HG03159 (cell line): ENCODE measurements around the gene POLE.

Source experiments
- ATAC-seq: cut with Tn5 transposase; IDR thresholded peaks from one replicate; pipeline ENCODE4 v1.9.1; 2021; ENCODE audit warnings: mild to moderate bottlenecking, moderate library complexity; ENCODE audit not compliant: unreplicated experiment

Gene POLE

DNA sequence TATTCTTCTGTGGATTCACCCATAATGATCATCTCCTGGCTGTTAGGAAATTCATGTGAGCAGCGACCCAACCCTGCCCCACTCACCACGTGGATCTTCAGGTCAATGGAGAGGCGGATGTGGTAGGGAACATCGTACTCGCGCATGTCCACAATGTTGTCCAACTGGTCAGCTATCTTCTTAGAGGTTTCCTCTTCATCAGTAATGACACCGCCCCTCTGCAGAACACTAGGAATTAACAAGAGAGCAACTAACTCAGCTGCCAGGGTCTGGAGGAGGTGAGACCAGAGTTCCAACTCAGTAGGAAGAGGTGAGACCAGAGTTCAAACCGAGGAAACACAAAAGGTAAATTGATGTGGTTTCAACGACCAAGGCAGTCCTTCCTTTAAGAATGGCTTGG lies 9.7 kb downstream of the POLE start:
- no peak for ATAC-seq

DNA sequence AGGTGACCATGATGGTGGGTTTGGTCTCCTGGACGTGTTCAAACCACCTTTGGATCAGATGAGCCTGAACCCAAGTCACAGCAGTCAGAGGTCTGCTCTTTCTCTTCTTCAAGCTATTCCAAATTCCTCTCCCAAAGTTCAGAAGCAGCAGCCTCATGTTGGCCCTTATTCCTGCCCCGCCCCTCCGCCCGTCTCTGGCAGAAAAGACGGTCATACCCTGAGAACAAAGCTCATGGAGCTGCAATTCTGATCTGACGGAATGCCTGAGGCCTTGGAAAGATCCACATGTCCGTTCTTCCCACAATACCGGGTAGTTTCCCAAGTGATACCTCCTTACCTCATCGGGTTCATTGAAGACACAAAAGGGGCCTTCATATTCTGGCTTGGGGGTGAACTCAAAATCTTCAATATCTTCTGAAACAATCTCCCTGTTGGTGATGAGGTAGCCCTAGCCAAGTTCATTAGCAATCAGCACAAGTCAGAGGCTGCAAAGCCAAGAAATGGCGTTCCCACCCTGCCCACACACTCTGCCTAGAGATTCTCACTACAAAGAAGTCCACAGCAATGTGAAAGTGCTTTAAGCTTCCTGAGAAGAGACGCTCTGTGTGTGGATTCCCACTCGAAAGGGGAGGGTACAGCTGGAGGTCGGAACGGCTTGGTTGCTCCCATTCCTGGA lies 11.2 kb downstream of the POLE start:
- ATAC-seq: no peak

DNA sequence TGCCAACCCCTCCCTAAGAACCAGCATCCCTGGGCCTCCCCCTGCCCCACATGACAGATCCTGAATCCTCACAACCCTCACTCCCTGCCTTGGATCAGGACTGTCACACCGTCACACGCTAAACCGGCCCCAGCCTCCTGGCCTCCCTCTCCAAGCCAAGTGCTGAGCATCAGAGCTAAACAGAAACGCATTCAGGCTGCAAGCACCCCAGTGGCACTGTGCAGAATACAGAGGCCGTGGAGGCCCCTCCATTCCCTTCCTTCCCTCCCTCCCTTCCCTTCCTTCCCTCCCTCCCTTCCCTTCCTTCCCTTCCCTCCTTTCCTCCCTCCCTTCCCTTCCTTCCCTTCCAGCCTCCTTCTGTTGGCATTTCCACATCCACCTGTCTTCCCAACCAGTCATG lies 12.6 kb downstream of the POLE start:
- ATAC-seq: no peak

DNA sequence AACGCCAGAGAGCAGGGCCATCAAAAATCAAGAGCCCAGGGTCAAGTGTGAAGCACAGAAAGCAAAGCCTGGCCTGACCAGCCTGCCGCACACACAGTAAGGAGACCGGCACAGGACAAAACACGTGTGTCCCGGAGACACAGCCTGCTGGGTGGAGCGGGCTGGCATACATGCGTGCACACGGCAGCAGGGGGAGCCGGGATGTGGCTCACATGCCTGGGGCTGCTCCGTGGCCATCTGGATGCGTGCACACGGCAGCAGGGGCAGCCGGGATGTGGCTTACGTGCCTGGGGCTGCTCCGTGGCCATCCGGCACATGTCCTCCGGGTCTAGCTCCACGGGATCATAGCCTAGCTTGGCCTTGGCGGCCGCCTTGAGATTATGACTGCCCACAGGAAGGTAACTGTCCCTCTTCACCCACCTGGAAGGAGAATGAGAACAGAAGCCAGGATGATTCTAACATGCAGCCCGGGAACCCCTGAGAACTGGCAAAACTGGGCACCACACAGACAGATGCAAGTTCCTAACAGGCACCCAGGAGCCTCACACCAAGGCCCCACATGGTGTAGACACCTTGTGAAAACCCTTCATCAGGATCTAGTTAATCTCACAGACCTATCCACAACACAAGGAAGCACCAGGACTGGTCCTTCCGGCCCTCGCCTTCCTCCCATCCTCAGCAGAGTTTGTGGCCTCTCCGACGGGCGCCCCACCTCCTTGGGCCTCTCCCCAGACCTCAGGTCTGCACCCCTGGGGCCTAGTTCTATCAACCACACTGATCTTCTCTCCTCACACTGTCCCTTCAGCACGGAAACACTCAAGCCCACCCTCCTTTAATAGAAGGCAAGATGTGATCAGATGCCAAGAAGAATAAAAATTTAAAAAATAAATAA lies 13.6 kb downstream of the POLE start:
- no peak for ATAC-seq

DNA sequence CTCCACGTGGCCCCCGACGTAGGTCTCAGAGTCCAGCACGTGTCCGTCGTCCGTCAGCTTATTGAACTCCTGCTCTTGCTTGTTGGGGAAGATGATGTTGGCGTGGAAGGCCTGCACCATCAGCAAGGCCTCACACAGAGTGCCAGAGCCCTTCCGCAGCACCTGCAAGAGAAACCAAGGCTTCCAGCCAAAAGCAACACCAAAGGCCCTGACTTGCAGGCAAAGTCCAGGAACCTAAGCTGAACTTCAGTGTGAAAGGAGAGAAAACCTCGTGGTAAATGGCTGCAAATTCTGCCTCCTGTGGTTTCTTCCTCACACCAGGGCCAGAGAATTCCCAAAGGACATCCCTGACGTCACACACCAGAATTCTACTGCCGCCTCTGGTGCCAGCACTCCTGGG lies 14.5 kb downstream of the POLE start:
- ATAC-seq: no peak

DNA sequence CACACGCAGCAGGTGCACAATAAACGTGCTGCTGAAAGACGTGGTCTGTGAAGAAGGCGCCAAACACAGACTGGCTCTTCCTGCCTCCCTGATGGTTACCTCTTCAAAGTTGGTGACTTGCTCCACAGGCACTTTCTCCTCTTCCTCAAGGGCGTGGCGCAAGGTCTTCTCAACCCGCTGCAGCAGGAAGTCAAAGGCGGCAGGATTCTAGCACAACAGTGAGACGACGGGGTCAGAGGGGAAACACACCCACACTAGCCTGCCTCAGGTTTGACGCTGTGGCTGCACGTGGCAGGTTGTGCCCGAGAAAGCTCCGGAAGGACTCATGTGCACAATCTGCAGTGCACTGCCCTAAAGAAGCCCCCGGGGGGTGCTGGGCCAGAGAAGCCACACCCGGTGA lies 15.0 kb downstream of the POLE start:
- no peak for ATAC-seq

DNA sequence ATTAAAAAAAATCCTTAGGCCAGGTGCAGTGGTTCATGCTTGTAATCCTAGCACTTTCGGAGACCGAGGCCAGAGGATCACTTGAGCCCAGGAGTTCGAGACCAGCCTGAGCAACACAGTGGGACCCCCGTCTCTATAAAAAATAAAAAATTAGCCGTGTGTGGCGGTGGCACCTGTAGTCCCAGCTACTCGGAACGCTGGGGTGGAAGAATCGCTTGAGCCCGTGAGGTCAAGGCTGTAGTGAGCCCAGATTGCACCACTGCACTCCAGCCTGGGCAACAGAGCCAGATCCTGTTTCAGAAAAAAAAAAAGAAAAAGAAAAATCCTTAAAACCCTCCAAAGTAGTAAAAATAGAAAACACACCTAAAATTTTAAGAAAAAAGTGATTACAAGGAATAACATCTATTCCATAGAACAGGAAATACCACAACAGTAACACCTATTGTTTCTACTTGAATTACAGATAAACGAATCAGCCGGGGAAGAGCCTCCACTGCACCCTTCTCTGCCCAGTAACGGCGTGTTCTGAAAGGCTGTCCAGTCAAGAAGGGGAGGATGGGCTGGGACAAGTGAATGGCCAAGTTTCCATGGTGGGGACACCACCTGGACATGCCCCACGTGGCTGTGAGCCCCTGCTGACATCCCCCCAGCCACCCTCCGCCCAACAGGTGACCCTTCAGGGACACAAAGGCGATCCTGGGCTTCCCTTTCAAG lies 17.8 kb downstream of the POLE start:
- ATAC-seq: no peak

DNA sequence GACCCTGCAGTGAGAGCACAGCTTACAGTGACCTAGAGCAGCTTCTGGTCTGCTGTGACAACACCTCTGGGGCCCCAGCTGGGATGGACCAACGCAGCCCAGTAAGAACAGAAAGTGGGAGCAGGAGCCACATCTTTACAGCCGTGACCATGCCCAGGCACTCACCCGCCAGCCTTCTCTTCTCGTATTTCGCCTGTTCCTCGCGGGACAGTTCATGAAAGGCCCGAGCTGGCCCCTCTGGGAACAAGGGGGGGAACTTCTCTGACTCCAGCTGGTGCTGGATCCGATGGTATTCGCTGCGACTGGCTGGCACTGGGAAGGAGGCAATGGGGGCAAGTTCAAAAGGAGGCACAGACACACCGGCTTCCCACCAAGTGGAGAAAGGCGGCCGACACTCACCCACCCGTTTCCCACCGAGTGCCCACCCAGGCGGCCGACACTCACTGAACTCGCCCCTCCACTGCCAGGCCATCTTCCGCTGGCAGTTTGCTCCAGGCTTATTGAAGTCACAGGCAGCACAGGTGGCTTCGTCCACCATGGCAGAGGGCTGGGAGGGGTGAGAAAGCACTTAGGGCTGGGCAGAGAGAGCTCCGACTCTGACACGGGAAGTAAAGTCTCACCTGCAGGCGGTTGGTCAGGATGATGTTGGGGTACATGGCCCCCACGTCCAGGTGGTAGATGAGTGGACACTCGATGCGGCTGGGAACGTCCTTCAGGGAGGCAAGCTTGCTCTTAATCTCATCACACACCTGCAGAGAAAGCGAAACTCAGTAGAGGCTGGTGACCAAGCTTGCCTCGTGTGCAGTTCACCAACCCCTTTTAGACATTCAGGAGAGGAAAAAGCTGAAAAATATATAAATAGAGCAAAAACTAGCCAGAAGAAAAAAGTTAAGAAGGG lies 18.7 kb downstream of the POLE start:
- no peak for ATAC-seq

DNA sequence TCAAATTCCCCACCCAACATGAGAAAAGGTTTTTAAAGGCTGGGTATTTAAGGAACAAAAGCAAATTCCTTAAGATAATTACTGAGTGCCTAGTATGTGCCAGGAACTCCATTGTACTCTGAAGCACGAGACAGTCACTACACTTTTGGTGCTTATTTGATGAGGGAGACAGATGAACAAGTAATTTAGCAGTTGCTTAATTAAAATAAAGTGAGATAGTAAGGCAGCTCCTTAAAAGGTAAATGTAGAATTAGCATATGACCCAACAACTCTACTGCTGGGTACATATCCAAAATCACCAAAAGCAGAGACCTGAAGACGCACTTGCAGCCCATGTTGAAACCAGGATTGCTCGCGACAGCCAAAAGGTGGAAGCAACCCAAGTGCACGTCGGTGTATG lies 21.3 kb downstream of the POLE start:
- ATAC-seq: no peak

DNA sequence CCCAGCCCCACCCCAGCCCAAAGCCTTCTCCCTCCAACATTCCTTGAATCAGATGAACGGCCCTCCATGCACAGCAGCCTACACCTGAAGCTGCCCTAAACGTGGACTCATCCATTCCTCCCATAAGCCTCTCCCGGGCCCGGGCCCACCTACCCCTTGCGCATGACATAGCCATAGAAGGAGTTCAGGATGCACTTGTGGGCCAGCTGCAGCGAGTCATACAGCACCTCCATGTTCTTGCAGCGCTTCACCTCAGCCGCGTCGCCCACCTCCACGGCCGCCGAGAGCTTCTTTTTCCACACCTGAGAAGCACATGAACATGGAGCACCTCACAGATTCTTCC lies 22.0 kb downstream of the POLE start:
- no peak for ATAC-seq

DNA sequence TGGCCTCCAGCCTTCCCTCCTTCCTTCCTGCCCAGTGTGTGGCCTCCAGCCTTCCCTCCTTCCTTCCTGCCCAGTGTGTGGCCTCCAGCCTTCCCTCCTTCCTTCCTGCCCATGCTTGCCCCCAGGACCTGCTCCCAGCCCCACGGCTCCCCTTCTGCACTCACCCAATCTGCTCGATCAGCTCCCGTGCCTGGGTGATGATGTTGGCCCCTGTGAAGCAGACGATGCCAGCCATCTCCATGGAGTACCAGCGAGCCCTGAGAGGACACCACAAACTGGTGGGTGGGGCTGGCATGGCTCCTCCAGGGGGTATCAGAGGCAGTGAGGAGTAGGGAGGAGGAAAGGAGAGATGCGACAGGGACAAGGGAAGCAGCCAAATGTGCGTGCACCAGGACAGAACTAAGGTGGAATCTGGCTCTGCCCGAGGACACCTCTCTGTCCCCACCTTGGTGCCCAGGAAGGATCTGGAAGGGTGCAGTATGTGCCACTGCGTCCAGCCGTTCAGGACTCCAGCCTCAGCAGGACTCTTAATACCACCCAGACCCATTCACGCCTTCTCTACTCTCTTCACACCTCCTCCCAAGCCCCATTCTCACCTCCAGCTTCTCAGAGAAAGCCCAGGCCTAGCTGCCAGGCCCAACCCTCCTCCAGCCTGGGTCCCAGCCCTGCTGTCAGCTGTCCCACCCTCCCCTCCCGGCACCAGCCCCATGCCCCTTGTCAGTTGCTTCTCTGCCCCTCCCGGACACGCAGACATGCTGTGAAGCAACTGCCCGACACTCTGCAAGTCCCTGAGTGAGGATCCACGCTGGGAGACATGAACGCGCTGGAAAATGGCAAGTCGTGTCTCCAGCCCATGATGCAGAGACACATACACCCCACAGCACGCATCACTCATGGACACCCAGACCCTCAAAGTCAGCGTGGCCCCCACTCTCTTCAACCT lies 22.7 kb downstream of the POLE start:
- ATAC-seq: no peak

DNA sequence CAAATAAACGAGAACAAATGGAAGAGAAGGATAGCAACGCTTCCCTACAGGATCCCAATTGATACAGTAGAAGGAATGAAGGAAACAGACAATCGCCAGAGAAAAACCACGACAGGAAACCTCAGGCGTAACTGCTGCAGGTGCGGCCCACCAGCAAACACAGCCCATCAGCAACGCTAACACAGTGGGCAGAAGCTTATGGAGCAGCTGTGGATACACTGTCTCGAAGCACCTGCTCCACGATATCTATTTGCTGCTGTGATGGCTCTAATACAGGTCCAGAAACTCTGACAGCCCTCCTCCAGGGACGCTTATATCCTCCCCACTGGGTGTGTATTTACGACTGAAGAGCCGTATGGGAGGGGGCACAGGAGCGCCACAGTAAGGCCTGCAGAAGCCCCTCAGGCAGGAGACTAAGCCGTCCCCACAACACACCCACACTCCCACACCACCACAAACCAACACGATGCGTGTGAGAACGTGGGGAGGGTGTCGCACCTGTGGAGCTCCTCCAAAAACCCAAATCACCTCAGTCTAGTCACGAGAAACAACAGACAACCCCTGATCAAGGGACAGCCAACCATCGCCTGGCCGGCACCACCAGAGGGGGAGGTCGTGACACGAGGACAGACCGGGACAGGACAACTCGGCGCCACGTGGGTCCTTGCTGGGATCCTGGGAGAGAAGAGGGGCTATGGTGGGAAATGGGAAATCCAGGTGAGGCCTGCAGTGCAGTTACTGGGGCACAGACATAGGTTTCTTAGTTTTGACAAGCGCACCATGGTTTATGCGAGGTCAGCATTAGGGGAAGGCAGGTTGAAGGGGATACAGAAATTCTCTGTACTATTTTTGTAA lies 24.0 kb downstream of the POLE start:
- no peak for ATAC-seq

DNA sequence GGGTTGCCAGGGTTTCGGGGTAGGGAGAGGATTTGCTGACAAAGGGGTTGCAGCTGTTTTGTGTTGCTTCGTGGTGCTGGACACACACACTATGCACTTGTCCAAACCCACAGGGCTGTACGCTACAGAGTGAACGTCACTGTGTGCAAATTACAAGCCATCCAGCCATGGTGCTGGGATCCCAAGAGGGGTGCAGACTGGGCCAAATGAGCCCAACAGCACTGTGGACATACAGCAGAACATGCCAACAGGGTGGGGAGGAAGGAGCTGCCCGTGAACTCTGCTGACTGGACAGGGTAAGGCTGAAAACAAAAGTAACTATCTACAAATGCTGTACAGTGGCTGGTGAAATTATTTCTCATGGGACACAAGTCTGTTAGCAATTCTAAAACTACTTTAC lies 25.2 kb downstream of the POLE start:
- ATAC-seq: no peak

DNA sequence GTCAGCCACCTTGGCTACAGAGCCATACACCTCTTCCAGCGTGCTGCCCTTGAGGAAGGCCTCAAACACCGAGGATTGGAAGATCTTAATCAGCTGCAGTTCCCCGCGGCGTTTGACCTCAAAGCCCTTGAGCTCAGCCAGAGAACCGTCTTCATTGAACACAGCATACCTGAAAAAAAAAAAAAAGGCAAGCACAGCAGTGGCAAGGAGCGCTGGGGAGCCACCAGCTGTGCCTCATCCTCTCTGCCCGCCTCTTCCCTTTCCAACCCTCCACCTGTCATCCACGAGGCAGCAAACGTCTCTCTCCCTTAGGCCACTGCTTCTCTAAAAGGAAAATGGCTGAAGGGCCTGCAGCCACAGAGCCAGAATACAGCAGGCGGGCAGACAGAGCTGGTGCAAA lies 26.1 kb downstream of the POLE start:
- no peak for ATAC-seq

DNA sequence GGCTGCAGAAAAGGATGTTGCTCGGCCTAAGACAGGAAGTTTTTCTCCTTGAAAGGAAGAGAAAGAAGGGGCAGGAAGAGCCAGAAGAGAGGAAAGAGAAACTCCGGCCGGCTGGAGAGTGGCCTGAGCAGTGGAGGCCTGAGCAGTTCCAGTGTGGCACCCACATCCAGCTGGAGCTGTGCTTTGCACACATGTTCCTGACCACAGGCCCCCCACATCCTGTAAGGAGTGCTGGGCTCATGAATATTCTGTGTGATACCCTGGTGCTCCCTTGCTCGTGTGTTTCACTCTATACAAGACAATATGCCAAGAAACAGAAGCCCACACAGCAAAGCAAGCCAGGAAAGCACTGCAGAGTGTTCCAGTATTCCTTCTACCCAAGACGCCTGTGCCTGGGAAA lies 27.1 kb downstream of the POLE start:
- ATAC-seq: no peak

DNA sequence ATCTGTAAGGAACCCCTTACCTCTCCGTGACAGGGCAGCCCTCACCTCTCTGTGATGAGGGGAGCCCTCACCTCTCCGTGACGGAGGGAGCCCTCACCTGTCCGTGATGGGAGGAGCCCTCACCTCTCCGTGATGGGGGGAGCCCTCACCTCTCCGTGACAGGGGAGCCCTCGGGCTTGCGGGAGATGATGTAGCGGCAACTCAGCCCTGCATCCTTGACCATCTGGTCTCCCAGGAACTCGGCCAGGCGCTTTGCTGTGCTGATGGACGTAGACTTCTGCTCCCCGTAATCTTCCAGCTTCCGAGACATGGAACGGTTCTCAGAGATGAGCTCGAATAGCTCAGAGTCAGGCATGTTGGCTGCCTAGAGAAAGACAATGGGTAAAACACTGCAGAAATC lies 28.0 kb downstream of the POLE start:
- ATAC-seq: no peak

DNA sequence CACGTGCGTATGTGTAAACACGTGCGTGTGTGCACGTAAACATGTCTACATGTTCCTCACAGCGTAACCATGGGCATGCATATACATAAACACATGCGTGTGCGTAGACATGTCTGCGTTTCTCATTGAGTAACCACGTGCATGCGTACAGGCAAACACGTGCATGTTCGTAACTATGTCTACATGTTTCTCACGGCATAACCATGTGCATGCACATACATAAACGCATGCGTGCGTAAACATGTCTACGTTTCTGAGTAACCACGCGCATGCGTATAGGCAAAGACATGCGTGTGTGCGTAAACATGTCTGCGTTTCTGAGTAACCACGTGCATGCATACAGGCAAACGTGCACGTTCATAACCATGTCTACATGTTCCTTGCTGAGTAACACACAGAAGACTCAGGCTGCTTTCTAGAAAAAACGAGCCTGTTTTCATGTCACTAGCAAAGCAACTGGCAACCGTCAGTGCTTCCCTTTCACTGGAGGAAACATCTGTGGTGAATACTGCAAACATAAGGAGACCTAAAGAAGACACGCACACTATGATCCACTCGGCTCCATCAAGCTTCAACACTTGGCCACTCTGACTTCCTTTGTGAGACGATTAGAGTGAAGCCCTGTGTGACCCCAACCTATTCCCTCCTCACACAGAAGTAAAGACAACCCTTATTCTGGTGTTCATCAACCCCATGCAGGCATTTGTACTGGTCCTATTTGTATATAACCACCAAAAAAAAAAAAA lies 28.8 kb downstream of the POLE start:
- ATAC-seq: no peak

DNA sequence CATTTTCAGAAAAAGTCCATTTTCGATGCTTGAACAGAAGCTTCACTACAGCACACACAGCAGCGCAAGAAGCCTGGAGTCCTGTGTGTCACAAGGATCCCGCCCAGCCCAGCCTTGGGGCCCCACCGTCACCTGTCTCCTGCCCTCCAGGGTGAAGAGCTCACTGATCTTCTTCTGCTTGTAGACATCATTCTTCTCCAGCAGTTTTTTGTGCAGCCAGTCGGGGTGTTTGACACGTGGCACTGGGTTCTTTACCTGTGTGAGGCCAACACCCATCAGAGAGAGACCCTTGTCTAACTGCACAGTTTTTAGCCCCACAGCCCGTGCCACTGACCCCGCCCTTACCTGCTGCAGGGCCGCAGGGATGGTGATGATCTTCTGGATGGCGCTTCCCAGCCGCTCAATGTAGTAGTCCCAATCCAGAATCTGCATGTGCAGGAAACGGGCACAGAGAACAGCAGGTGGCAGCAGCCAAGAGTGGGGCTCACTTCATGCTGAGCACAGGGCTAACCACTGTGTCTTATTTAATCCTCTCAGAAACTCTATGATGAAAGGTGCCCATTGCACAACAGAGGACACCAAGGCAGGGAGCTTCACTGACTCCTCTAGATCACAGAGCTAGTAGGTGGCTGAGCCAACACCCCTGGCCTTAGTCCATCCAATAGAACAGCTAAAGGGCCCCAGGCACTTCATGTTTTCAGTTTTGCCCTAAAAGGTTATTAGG lies 30.0 kb downstream of the POLE start:
- no peak for ATAC-seq
